Caco-2 (cell line): ENCODE results near the gene FBLL1. TPM values are rescaled to one million over a fixed set of nuclear protein-coding genes. Genes with fewer than 3 reads are reported as not detected.
A peak's percentile ranks its signal among the peaks of the same experiment; 100 is the strongest.

Experiments
- Bru-seq: library from RNA; stranded (reverse); fragments of 400-500 nt; gene quantifications from one replicate; lab custom pipeline; 2021; lab: Mats Ljungman, UMichigan
- BruChase-seq, 2 experiments: library from RNA; stranded (reverse); fragments of 400-500 nt; gene quantifications; one replicate each; lab custom pipeline; 2021; lab: Mats Ljungman, UMichigan
- BruUV-seq: library from RNA; stranded (reverse); fragments of 400-500 nt; replicated peaks from 2 replicates; lab custom pipeline; 2021; lab: Mats Ljungman, UMichigan
- CTCF ChIA-PET: fragments of 300-600 bp; sonication (Branson Sonifier 250); formaldehyde crosslinking; loops from one replicate; lab custom pipeline; 2022; ENCODE audit warnings: antibody characterized with exemption; lab: Charles Lee
- POLR2A ChIA-PET: fragments of 300-600 bp; sonication (Branson Sonifier 250); formaldehyde crosslinking; loops from one replicate; lab custom pipeline; 2022; ENCODE audit warnings: antibody characterized with exemption; lab: Charles Lee
- DNase-seq, 2 experiments: peaks; one replicate each; pipeline versions ENCODE4 v3.0.0 to v3.0.0-alpha.2; 2020 to 2022
- H3K27me3 ChIP-seq: replicated peaks from 2 replicates; pipeline ENCODE4 v1.6.0; 2011; ENCODE audit warnings: low read length; ENCODE audit not compliant: control insufficient read depth, insufficient read depth
- H3K36me3 ChIP-seq: 2 replicates; pipeline ENCODE4 v1.5.1; 2011; ENCODE audit warnings: low read length; ENCODE audit not compliant: control insufficient read depth, insufficient read depth
- H3K4me1 ChIP-seq: fragments of 250-450 bp; sonication (Bioruptor Pico); 2 replicates; pipeline ENCODE4 v1.5.1; 2020; ENCODE audit warnings: mild to moderate bottlenecking
- H3K4me3 ChIP-seq: 2 replicates; pipeline ENCODE4 v1.5.1; 2011; ENCODE audit warnings: low read depth, mild to moderate bottlenecking, control low read depth, low read length
- H3K9me3 ChIP-seq: fragments of 250-450 bp; sonication (Bioruptor Pico); 2 replicates; pipeline ENCODE4 v1.5.1; 2020; ENCODE audit warnings: mild to moderate bottlenecking, moderate library complexity
- H3K27ac Mint-ChIP-seq: one replicate; pipeline ENCODE4 v1.8.0; 2022; ENCODE audit warnings: mixed read lengths; ENCODE audit not compliant: unreplicated experiment
- H3K27me3 Mint-ChIP-seq: one replicate; pipeline ENCODE4 v1.8.0; 2022; ENCODE audit warnings: mixed read lengths; ENCODE audit not compliant: insufficient read depth, unreplicated experiment
- H3K36me3 Mint-ChIP-seq: one replicate; pipeline ENCODE4 v1.8.0; 2022; ENCODE audit warnings: mild to moderate bottlenecking, mixed read lengths; ENCODE audit not compliant: insufficient read depth, unreplicated experiment
- H3K4me1 Mint-ChIP-seq: one replicate; pipeline ENCODE4 v1.8.0; 2022; ENCODE audit warnings: low read depth, mixed read lengths; ENCODE audit not compliant: unreplicated experiment
- H3K4me3 Mint-ChIP-seq: one replicate; pipeline ENCODE4 v1.8.0; 2022; ENCODE audit warnings: mild to moderate bottlenecking, moderate library complexity, mixed read lengths; ENCODE audit not compliant: unreplicated experiment
- H3K9me3 Mint-ChIP-seq: one replicate; pipeline ENCODE4 v1.8.0; 2022; ENCODE audit warnings: mixed read lengths; ENCODE audit not compliant: unreplicated experiment
- intact Hi-C: fragments of 100-400 bp; cut with micrococcal nuclease; formaldehyde crosslinking; loops from one replicate; pipeline ENCODE4 v1.10.0; 2022; ENCODE audit not compliant: unreplicated experiment
- long read RNA-seq: library from polyadenylated mRNA; stranded (forward); transcript quantifications from one replicate; pipeline ENCODE4 v2.0.0, GENCODE V29; 2022
- total RNA-seq: library from RNA; stranded (reverse); gene quantifications from 2 replicates; pipeline ENCODE4 v1.2.3, GENCODE V29; 2022
- TF ChIP-seq, protein P1 (sequence below), 2 experiments: fragments of 200-600 bp in 1 of 2; IDR thresholded peaks; 1 replicate in 1 of 2; 2 replicates in 1 of 2; pipeline versions ENCODE4 v1.5.1 to v1.8.0; 2011 to 2022; ENCODE audit warnings: antibody characterized with exemption in 1 of 2, control low read depth in 1 of 2, inconsistent platforms in 1 of 2, low read depth in 1 of 2, low read length in 1 of 2, mild to moderate bottlenecking in 1 of 2, moderate library complexity in 1 of 2; ENCODE audit not compliant: insufficient read depth in 1 of 2, severe bottlenecking in 1 of 2, unreplicated experiment in 1 of 2

The FBLL1 gene
- not detected in 2 replicates for total RNA-seq
- not detected for Bru-seq, nascent RNA
- BruChase-seq, experiment 1, labeled RNA remaining after a 2-hour chase, result percentile 25 among the genes with signal in this experiment
- BruChase-seq, experiment 2, labeled RNA remaining after a 6-hour chase, result percentile 34 among the genes with signal in this experiment
- long read RNA-seq, result 0 reads

DNA sequence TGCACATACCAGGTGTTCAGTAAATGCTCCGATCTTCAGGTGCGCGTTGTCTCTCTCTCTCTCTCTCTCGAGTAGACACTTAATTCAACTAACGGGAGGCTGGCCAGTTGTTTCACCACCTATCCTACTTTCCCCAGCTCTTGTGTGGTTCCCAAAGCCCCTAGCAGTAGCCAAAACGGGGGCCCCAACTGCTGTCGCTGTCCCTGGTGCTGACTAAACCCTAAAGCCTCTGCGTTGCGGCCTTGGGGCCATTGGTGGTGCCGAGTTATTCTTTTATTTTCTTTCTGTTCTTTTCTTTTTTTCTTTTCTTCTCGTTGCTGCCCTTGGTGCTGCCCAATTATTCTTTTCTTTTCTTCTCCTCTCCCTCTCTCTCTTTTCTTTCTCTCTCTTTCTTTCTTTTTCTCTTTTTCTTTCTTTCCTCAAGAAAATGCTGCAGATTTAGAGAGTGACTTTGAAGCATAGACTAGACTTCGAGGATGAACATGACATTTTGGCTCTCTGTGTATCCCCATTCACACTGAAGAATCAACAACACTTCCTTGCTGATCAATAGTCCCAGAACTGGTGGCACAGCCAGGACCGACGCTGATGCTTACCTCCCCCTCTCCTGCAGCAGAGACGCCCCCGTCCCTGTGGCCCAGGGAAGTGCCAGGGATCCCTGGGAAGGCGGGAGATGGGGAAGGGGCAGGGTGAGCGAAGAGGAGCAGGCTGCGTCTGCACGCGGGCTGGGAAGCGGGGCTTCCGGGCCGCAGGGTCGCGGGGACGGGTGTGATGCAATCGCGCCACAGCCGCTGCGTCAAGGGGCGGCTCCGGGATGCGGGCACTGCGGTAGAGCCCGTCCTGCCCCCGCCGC lies at the start of gene FBLL1:
TSS of gene FBLL1 (plus strand) at position 785 of the 853 bp plus-strand sequence. CDS start 200 bp downstream, outside the sequence.
- H3K4me3 ChIP-seq, result no peak within 1 kb of the TSS
- BruUV-seq, result no TSS peak
- ChIA-PET CTCF (no interaction called here), POLR2A (no interaction called here)
- no peaks in the 10 kb centered on the region for H3K9me3 ChIP-seq
- Mint-ChIP-seq H3K4me1 (peaks cover 6% of the 10 kb centered on the region), H3K27ac (no peak within 1 kb of the TSS), H3K9me3 (no peaks in the 10 kb centered on the region), H3K27me3 (no peaks in the 10 kb centered on the region), H3K36me3 (no peaks in the 10 kb centered on the region), H3K4me3 (no peak within 1 kb of the TSS)
- peak in 1 of 2 experiments; percentile 45 for DNase-seq
- intact Hi-C loops, result no loop called here
- H3K4me1 ChIP-seq, result no peaks in the 10 kb centered on the region; the same call in 1 of the 2 replicates
- H3K27me3 ChIP-seq, result no peaks in the 10 kb centered on the region
- no peaks in the 10 kb centered on the region for H3K36me3 ChIP-seq
- TF ChIP-seq, protein P1, sequence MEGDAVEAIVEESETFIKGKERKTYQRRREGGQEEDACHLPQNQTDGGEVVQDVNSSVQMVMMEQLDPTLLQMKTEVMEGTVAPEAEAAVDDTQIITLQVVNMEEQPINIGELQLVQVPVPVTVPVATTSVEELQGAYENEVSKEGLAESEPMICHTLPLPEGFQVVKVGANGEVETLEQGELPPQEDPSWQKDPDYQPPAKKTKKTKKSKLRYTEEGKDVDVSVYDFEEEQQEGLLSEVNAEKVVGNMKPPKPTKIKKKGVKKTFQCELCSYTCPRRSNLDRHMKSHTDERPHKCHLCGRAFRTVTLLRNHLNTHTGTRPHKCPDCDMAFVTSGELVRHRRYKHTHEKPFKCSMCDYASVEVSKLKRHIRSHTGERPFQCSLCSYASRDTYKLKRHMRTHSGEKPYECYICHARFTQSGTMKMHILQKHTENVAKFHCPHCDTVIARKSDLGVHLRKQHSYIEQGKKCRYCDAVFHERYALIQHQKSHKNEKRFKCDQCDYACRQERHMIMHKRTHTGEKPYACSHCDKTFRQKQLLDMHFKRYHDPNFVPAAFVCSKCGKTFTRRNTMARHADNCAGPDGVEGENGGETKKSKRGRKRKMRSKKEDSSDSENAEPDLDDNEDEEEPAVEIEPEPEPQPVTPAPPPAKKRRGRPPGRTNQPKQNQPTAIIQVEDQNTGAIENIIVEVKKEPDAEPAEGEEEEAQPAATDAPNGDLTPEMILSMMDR (IDR thresholded peaks at IDR 0.05; ENCODE audit: insufficient read depth in 1 of 2, low read depth in 1 of 2, low read length in 1 of 2, severe bottlenecking in 1 of 2, unreplicated experiment in 1 of 2), result no peak

DNA sequence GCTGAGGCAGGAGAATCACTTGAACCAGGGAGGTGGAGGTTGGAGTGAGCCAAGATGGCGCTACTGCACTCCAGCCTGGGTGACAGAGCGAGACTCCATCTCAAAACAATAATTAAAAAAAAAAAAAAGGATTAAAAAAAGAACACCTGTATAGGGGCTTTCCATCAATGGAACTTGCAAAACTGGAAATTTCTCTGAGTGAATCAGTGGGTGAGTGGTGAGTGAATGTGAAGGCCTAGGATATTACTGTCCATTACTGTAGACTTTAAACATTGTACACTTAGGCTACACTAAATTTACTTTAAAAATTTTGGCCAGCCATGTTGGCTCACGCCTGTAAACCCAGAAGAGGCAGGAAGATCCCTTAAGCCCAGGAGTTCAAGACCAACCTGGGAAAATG lies 48.5 kb upstream of the FBLL1 start:
- H3K27me3 ChIP-seq, result no peaks in the 10 kb centered on the region
- no TSS peak for BruUV-seq
- no peak overlapping the region for H3K4me3 ChIP-seq
- TF ChIP-seq, protein P1 (IDR thresholded peaks at IDR 0.05; ENCODE audit: insufficient read depth in 1 of 2, low read depth in 1 of 2, low read length in 1 of 2, severe bottlenecking in 1 of 2, unreplicated experiment in 1 of 2), result no peak
- Mint-ChIP-seq H3K4me3 (no peak overlapping the region), H3K27me3 (no peaks in the 10 kb centered on the region), H3K9me3 (no peaks in the 10 kb centered on the region), H3K4me1 (peaks cover 17% of the 10 kb centered on the region), H3K36me3 (peaks cover 30% of the 10 kb centered on the region), H3K27ac (no peak overlapping the region)
- peaks cover 6% of the 10 kb centered on the region for H3K4me1 ChIP-seq
- CTCF ChIA-PET, result no interaction called here
- no peaks in the 10 kb centered on the region for H3K9me3 ChIP-seq
- POLR2A ChIA-PET, result no interaction called here
- H3K36me3 ChIP-seq, result no peaks in the 10 kb centered on the region
- intact Hi-C loops, result loop anchor here (10.0 kb wide), 1 partner anchor 1104 kb away; the partner anchor contains the start of gene SPDL1
- DNase-seq, result no peak

DNA sequence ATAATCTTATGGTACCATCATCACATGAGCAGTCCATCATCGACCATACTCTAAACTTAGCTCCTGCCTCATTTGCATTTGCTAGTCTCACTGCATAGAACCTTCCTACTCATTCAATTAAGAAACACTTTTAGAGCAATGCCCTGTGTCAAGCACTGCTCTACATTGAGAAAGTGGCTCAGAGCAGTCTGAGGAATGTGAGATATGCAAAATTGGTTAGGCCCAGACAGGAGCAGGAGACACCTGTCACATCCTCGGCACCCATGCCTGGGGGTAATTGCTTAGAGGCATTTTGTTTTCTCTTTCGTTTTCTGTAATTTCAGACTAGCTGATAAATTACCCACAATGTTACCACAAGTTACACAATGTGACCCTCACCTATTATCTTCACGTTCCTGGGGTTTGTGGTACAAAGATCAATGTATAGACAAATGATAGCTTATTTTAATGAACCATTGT lies 47.7 kb upstream of the FBLL1 start:
- Mint-ChIP-seq H3K36me3 (peaks cover 33% of the 10 kb centered on the region), H3K27me3 (no peaks in the 10 kb centered on the region), H3K4me3 (no peak overlapping the region), H3K9me3 (no peaks in the 10 kb centered on the region), H3K4me1 (peaks cover 17% of the 10 kb centered on the region), H3K27ac (no peak overlapping the region)
- Histone ChIP-seq H3K27me3 (no peaks in the 10 kb centered on the region), H3K9me3 (no peaks in the 10 kb centered on the region), H3K4me1 (peaks cover 6% of the 10 kb centered on the region), H3K4me3 (no peak overlapping the region), H3K36me3 (no peaks in the 10 kb centered on the region)
- POLR2A ChIA-PET, result no interaction called here
- intact Hi-C loops, result loop anchor here (10.0 kb wide), 1 partner anchor 1103 kb away; the partner anchor contains the start of gene SPDL1
- no TSS peak for BruUV-seq
- DNase-seq, result peak; percentile 52 to 64
- TF ChIP-seq, protein P1 (IDR thresholded peaks at IDR 0.05; ENCODE audit: insufficient read depth in 1 of 2, low read depth in 1 of 2, low read length in 1 of 2, severe bottlenecking in 1 of 2, unreplicated experiment in 1 of 2), result no peak
- CTCF ChIA-PET, result no interaction called here
